Right lobe of liver (tissue), 4 donors: ENCODE data around the gene MRPS6.

Experiments
- CTCF ChIP-seq, 4 donors: fragments of 200-600 bp in 3 of 4; fragments of 450-650 bp in 1 of 4; IDR thresholded peaks; one replicate each; pipeline versions ENCODE4 v1.5.1 to v1.8.0; 2016 to 2022; ENCODE audit warnings: antibody characterized with exemption in 4 of 4, mild to moderate bottlenecking in 2 of 4
- POLR2A ChIP-seq: fragments of 450-650 bp; IDR thresholded peaks from one replicate; pipeline ENCODE4 v1.6.1; 2017; ENCODE audit warnings: antibody characterized with exemption, mild to moderate bottlenecking
- donor health status: DM: no; HTN: no; CAD: no.
- donor health status: DM: no; HTN: no; CAD: no.
- donor health status: DM: no; HTN: yes; CAD: no.

- TF ChIP-seq CTCF (IDR thresholded peaks at IDR 0.05): no peak
- no peak for TF ChIP-seq POLR2A
Observed at GRCh38 chr21:34116569-34116968, 43.2 kb downstream of the MRPS6 start.
